ENCODE data around the gene PRSS12.
"Not testable (repeated sequence)": the region's sequence is repeated elsewhere in the genome, so short reads cannot be mapped to it uniquely, and the experiment has no call there.

Gene PRSS12

GRCh38 chr4:118352843-118353533 lies at the start of gene PRSS12:
PRSS12 (minus strand) TSS chr4:118353003; CDS start chr4:118352720, 283 bp downstream.
- peak; percentile 36 for DNase-seq (ENCODE audit: low read depth)

GRCh38 chr4:118400356-118400755 lies 47.6 kb upstream of the PRSS12 start:
- no peak for DNase-seq (ENCODE audit: low read depth)

- DNase-seq (ENCODE audit: low read depth), result not testable (repeated sequence)
Observed at GRCh38 chr4:118399883-118400282, 47.1 kb upstream of the PRSS12 start.

GRCh38 chr4:118398226-118399090 lies 45.7 kb upstream of the PRSS12 start:
- no peak for DNase-seq (ENCODE audit: low read depth)

GRCh38 chr4:118397623-118397979 lies 44.8 kb upstream of the PRSS12 start:
- no peak for DNase-seq (ENCODE audit: low read depth)

- no peak for DNase-seq (ENCODE audit: low read depth)
Observed at GRCh38 chr4:118396881-118397622, 44.2 kb upstream of the PRSS12 start.

- DNase-seq (ENCODE audit: low read depth), result no peak
Observed at GRCh38 chr4:118395057-118395644, 42.3 kb upstream of the PRSS12 start.

- DNase-seq (ENCODE audit: low read depth), result not testable (repeated sequence)
Observed at GRCh38 chr4:118392509-118392908, 39.7 kb upstream of the PRSS12 start.

GRCh38 chr4:118390121-118390520 lies 37.3 kb upstream of the PRSS12 start:
- DNase-seq (ENCODE audit: low read depth), result no peak

- DNase-seq (ENCODE audit: low read depth), result no peak
Observed at GRCh38 chr4:118389721-118390120, 36.9 kb upstream of the PRSS12 start.

GRCh38 chr4:118388606-118389005 lies 35.8 kb upstream of the PRSS12 start:
- DNase-seq (ENCODE audit: low read depth), result no peak

GRCh38 chr4:118381902-118382301 lies 29.1 kb upstream of the PRSS12 start:
- no peak for DNase-seq (ENCODE audit: low read depth)

- no peak for DNase-seq (ENCODE audit: low read depth)
Observed at GRCh38 chr4:118373614-118374255, 20.9 kb upstream of the PRSS12 start.

- no peak for DNase-seq (ENCODE audit: low read depth)
Observed at GRCh38 chr4:118372251-118372650, 19.4 kb upstream of the PRSS12 start.

- no peak for DNase-seq (ENCODE audit: low read depth)
Observed at GRCh38 chr4:118369231-118369630, 16.4 kb upstream of the PRSS12 start.

GRCh38 chr4:118367872-118368271 lies 15.1 kb upstream of the PRSS12 start:
- DNase-seq (ENCODE audit: low read depth), result no peak

GRCh38 chr4:118367361-118367760 lies 14.6 kb upstream of the PRSS12 start:
- no peak for DNase-seq (ENCODE audit: low read depth)

- DNase-seq (ENCODE audit: low read depth), result no peak
Observed at GRCh38 chr4:118363166-118363565, 10.4 kb upstream of the PRSS12 start.

GRCh38 chr4:118361192-118361591 lies 8.4 kb upstream of the PRSS12 start:
- DNase-seq (ENCODE audit: low read depth), result no peak

- DNase-seq (ENCODE audit: low read depth), result no peak
Observed at GRCh38 chr4:118360106-118360505, 7.3 kb upstream of the PRSS12 start.

- DNase-seq (ENCODE audit: low read depth), result no peak
Observed at GRCh38 chr4:118357601-118358000, 4.8 kb upstream of the PRSS12 start.

- DNase-seq (ENCODE audit: low read depth), result no peak
Observed at GRCh38 chr4:118356731-118357130, 3.9 kb upstream of the PRSS12 start.
